NCI-H2081 (cell line): ENCODE data around the gene FBXL14.

Experiments used
- DNase-seq, 2 experiments: peaks; one replicate each; lab custom pipeline; 2025; lab: John Stamatoyannopoulos, UW

FBXL14 gene

GRCh38 chr12:1533602-1534304 lies 60.6 kb downstream of the FBXL14 start:
- no peak for DNase-seq

GRCh38 chr12:1533205-1533601 lies 61.2 kb downstream of the FBXL14 start:
- no peak for DNase-seq

- DNase-seq = no peak
Measured at GRCh38 chr12:1532375-1533165, 61.8 kb downstream of the FBXL14 start.

- no peak for DNase-seq
Measured at GRCh38 chr12:1531654-1532374, 62.6 kb downstream of the FBXL14 start.

- DNase-seq = no peak
Measured at GRCh38 chr12:1531153-1531653, 63.2 kb downstream of the FBXL14 start.

GRCh38 chr12:1530592-1531152 lies 63.7 kb downstream of the FBXL14 start:
- peak in 1 of 2 experiments; percentile 14 for DNase-seq

- no peak for DNase-seq
Measured at GRCh38 chr12:1529862-1530591, 64.4 kb downstream of the FBXL14 start.

GRCh38 chr12:1529228-1529861 lies 65.0 kb downstream of the FBXL14 start:
- DNase-seq = no peak

- no peak for DNase-seq
Measured at GRCh38 chr12:1528791-1529190, 65.6 kb downstream of the FBXL14 start.

- no peak for DNase-seq
Measured at GRCh38 chr12:1527789-1528188, 66.6 kb downstream of the FBXL14 start.

GRCh38 chr12:1525858-1526257 lies 68.5 kb downstream of the FBXL14 start:
- no peak for DNase-seq

GRCh38 chr12:1523558-1524050 lies 70.8 kb downstream of the FBXL14 start:
- no peak for DNase-seq

- DNase-seq = no peak
Measured at GRCh38 chr12:1523046-1523445, 71.3 kb downstream of the FBXL14 start.

GRCh38 chr12:1519642-1520041 lies 74.7 kb downstream of the FBXL14 start:
- DNase-seq = no peak

- peak in 1 of 2 experiments; percentile 14 for DNase-seq
Measured at GRCh38 chr12:1518591-1519516, 75.5 kb downstream of the FBXL14 start.

- DNase-seq = no peak
Measured at GRCh38 chr12:1517734-1518525, 76.5 kb downstream of the FBXL14 start.

GRCh38 chr12:1517007-1517406 lies 77.4 kb downstream of the FBXL14 start:
- no peak for DNase-seq
